ENCODE data around the gene MBTD1. TPM values are rescaled to one million over a fixed set of nuclear protein-coding genes. Genes with fewer than 3 reads are reported as not detected.

Gene MBTD1
- total and polyA plus RNA-seq, 2 experiments from 2014 or later: 19.1 to 63.9 TPM

DNA sequence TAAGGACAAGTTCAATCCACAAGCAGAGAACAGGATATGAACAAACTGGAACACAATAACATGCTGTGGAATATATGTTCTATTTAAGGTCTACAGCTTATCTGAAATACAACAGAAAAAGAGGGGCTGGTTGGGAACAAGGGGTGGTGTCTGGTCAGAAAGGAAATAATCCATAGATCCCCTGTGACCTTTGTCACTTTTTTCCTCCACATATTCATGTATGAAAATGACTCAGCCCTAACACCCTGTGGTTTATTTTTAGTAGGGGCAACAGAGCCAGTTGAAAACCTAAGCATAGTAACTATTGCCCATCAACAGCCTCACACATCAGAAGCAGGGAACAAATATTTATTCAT, 126.9 kb downstream of the MBTD1 start:
- peaks cover 5% of the 10 kb centered on the region; the same call in 1 of the 3 replicates for H3K9me3 Mint-ChIP-seq
- Histone ChIP-seq H3K4me3 (no peak overlapping the region), H3K4me1 (ENCODE audit: insufficient read depth) (no peaks in the 10 kb centered on the region; the same call in 1 of the 2 replicates), H3K27ac (ENCODE audit: low read depth) (no peak overlapping the region), H3K27me3 (ENCODE audit: insufficient read depth) (no peaks in the 10 kb centered on the region), H3K9me2 (ENCODE audit: insufficient read depth) (no peaks in the 10 kb centered on the region), H3K36me3 (ENCODE audit: insufficient read depth) (no peaks in the 10 kb centered on the region), H3F3A (replicated peaks; ENCODE audit: low read depth) (no peaks in the 10 kb centered on the region), H3K79me2 (replicated peaks; ENCODE audit: insufficient read depth) (no peaks in the 10 kb centered on the region), H2AFZ (no peak overlapping the region), H4K20me1 (replicated peaks; ENCODE audit: insufficient read depth) (no peaks in the 10 kb centered on the region), H3K4me2 (no peak overlapping the region)
- H3K4me3 Mint-ChIP-seq: no peak overlapping the region
- no peaks in the 10 kb centered on the region; the same call in 2 of the 3 replicates for H3K4me1 Mint-ChIP-seq
- ATAC-seq: no peak
- TF ChIP-seq ZNF331 (CRISPR knock-in tag; IDR thresholded peaks at IDR 0.05; ENCODE audit: low read depth) (no peak), EZH2 (IDR thresholded peaks at IDR 0.05; ENCODE audit: low read depth, unreplicated experiment) (no peak), JUNB (IDR thresholded peaks at IDR 0.05; ENCODE audit: unreplicated experiment) (no peak), POLR2AphosphoS5 (IDR thresholded peaks at IDR 0.05; ENCODE audit: low read depth) (no peak), STAT1 (IDR thresholded peaks at IDR 0.05; ENCODE audit: unreplicated experiment) (no peak), EZH2phosphoT487 (IDR thresholded peaks at IDR 0.05; ENCODE audit: unreplicated experiment) (no peak), ZNF114 (CRISPR knock-in tag; IDR thresholded peaks at IDR 0.05) (no peak), CREB1 (CRISPR knock-in tag; IDR thresholded peaks at IDR 0.05; ENCODE audit: low read depth) (no peak), NANOG (IDR thresholded peaks at IDR 0.05; ENCODE audit: borderline replicate concordance) (no peak)
- TF ChIP-seq, protein P1, sequence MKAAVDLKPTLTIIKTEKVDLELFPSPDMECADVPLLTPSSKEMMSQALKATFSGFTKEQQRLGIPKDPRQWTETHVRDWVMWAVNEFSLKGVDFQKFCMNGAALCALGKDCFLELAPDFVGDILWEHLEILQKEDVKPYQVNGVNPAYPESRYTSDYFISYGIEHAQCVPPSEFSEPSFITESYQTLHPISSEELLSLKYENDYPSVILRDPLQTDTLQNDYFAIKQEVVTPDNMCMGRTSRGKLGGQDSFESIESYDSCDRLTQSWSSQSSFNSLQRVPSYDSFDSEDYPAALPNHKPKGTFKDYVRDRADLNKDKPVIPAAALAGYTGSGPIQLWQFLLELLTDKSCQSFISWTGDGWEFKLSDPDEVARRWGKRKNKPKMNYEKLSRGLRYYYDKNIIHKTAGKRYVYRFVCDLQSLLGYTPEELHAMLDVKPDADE (IDR thresholded peaks at IDR 0.05): no peak
- TF ChIP-seq, protein P2, sequence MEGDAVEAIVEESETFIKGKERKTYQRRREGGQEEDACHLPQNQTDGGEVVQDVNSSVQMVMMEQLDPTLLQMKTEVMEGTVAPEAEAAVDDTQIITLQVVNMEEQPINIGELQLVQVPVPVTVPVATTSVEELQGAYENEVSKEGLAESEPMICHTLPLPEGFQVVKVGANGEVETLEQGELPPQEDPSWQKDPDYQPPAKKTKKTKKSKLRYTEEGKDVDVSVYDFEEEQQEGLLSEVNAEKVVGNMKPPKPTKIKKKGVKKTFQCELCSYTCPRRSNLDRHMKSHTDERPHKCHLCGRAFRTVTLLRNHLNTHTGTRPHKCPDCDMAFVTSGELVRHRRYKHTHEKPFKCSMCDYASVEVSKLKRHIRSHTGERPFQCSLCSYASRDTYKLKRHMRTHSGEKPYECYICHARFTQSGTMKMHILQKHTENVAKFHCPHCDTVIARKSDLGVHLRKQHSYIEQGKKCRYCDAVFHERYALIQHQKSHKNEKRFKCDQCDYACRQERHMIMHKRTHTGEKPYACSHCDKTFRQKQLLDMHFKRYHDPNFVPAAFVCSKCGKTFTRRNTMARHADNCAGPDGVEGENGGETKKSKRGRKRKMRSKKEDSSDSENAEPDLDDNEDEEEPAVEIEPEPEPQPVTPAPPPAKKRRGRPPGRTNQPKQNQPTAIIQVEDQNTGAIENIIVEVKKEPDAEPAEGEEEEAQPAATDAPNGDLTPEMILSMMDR (conservative IDR thresholded peaks at IDR 0.05; ENCODE audit: low read depth in 2 of 2): no peak
- TF ChIP-seq, protein P3, sequence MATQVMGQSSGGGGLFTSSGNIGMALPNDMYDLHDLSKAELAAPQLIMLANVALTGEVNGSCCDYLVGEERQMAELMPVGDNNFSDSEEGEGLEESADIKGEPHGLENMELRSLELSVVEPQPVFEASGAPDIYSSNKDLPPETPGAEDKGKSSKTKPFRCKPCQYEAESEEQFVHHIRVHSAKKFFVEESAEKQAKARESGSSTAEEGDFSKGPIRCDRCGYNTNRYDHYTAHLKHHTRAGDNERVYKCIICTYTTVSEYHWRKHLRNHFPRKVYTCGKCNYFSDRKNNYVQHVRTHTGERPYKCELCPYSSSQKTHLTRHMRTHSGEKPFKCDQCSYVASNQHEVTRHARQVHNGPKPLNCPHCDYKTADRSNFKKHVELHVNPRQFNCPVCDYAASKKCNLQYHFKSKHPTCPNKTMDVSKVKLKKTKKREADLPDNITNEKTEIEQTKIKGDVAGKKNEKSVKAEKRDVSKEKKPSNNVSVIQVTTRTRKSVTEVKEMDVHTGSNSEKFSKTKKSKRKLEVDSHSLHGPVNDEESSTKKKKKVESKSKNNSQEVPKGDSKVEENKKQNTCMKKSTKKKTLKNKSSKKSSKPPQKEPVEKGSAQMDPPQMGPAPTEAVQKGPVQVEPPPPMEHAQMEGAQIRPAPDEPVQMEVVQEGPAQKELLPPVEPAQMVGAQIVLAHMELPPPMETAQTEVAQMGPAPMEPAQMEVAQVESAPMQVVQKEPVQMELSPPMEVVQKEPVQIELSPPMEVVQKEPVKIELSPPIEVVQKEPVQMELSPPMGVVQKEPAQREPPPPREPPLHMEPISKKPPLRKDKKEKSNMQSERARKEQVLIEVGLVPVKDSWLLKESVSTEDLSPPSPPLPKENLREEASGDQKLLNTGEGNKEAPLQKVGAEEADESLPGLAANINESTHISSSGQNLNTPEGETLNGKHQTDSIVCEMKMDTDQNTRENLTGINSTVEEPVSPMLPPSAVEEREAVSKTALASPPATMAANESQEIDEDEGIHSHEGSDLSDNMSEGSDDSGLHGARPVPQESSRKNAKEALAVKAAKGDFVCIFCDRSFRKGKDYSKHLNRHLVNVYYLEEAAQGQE (IDR thresholded peaks at IDR 0.05; ENCODE audit: unreplicated experiment): no peak
- TF ChIP-seq, protein P4, sequence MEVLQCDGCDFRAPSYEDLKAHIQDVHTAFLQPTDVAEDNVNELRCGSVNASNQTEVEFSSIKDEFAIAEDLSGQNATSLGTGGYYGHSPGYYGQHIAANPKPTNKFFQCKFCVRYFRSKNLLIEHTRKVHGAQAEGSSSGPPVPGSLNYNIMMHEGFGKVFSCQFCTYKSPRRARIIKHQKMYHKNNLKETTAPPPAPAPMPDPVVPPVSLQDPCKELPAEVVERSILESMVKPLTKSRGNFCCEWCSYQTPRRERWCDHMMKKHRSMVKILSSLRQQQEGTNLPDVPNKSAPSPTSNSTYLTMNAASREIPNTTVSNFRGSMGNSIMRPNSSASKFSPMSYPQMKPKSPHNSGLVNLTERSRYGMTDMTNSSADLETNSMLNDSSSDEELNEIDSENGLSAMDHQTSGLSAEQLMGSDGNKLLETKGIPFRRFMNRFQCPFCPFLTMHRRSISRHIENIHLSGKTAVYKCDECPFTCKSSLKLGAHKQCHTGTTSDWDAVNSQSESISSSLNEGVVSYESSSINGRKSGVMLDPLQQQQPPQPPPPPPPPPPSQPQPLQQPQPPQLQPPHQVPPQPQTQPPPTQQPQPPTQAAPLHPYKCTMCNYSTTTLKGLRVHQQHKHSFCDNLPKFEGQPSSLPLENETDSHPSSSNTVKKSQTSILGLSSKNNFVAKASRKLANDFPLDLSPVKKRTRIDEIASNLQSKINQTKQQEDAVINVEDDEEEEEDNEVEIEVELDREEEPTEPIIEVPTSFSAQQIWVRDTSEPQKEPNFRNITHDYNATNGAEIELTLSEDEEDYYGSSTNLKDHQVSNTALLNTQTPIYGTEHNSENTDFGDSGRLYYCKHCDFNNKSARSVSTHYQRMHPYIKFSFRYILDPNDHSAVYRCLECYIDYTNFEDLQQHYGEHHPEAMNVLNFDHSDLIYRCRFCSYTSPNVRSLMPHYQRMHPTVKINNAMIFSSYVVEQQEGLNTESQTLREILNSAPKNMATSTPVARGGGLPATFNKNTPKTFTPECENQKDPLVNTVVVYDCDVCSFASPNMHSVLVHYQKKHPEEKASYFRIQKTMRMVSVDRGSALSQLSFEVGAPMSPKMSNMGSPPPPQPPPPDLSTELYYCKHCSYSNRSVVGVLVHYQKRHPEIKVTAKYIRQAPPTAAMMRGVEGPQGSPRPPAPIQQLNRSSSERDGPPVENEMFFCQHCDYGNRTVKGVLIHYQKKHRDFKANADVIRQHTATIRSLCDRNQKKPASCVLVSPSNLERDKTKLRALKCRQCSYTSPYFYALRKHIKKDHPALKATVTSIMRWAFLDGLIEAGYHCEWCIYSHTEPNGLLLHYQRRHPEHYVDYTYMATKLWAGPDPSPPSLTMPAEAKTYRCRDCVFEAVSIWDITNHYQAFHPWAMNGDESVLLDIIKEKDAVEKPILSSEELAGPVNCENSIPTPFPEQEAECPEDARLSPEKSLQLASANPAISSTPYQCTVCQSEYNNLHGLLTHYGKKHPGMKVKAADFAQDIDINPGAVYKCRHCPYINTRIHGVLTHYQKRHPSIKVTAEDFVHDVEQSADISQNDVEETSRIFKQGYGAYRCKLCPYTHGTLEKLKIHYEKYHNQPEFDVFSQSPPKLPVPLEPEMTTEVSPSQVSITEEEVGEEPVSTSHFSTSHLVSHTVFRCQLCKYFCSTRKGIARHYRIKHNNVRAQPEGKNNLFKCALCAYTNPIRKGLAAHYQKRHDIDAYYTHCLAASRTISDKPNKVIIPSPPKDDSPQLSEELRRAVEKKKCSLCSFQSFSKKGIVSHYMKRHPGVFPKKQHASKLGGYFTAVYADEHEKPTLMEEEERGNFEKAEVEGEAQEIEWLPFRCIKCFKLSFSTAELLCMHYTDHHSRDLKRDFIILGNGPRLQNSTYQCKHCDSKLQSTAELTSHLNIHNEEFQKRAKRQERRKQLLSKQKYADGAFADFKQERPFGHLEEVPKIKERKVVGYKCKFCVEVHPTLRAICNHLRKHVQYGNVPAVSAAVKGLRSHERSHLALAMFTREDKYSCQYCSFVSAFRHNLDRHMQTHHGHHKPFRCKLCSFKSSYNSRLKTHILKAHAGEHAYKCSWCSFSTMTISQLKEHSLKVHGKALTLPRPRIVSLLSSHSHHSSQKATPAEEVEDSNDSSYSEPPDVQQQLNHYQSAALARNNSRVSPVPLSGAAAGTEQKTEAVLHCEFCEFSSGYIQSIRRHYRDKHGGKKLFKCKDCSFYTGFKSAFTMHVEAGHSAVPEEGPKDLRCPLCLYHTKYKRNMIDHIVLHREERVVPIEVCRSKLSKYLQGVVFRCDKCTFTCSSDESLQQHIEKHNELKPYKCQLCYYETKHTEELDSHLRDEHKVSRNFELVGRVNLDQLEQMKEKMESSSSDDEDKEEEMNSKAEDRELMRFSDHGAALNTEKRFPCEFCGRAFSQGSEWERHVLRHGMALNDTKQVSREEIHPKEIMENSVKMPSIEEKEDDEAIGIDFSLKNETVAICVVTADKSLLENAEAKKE (CRISPR knock-in tag; IDR thresholded peaks at IDR 0.05): no peak
- H3K27me3 Mint-ChIP-seq (ENCODE audit: insufficient read depth, low read depth, poor library complexity): peaks cover 7% of the 10 kb centered on the region
- H3K36me3 Mint-ChIP-seq (ENCODE audit: low read depth): no peaks in the 10 kb centered on the region
- H3K27ac Mint-ChIP-seq: no peak overlapping the region
- no peak for DNase-seq (ENCODE audit: low spot score)
